Kidney capillary endothelial cell (primary cell): ENCODE results near the gene CACNG8.

Source experiments
- DNase-seq: peaks from one replicate; pipeline ENCODE4 v3.0.0-alpha.2; 2018; ENCODE audit warnings: low spot score

The CACNG8 gene

DNA sequence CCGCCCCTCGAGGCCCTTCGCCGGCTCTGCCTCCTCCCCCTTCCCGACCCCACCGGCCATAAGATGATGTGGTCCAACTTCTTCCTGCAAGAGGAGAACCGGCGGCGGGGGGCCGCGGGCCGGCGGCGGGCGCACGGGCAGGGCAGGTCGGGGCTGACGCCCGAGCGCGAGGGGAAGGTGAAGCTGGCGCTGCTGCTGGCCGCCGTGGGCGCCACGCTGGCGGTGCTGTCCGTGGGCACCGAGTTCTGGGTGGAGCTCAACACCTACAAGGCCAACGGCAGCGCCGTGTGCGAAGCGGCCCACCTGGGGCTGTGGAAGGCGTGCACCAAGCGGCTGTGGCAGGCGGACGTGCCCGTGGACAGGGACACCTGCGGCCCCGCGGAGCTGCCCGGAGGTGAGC is 30.1 kb downstream of the CACNG8 start:
- DNase-seq: no peak

- no peak for DNase-seq
Measured at GRCh38 chr19:53993448-53993847, 30.7 kb downstream of the CACNG8 start.

DNA sequence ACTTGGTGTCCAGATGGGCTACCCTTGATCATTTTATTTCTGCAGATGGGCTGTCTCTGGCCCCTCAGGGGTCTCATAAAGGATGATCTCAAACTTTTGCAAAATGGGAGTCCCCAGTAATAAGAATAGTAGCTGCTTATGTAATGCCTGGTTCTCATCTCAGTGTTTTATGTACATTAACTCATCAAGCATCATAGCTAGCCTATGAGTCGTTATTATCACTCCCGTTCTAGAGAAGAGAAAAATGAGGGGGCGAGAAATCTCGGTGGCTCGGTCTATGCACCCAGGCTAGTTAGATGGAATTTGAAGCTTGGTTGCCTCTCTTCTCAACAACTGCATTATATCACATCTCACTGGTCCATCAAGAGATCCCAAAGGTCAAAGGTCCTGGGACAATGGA is 32.1 kb downstream of the CACNG8 start:
- DNase-seq: no peak

DNA sequence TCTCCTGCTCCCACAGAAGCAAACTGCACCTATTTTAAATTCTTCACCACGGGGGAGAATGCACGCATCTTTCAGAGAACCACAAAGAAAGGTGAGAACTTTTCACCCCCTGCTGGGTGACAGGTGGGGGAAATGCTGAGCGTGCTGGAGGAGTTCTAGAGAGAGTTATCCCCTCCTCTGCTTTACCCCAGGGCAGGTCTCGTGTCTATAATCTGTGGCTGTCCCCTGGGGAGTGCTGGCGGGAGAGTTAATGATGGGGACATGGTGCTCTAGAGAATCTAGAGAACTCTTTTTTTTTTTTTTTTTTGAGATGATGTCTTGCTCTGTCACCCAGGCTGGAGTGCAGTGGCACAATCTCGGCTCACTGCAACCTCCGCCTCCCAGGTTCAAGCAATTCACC is 35.5 kb downstream of the CACNG8 start:
- no peak for DNase-seq

- no peak for DNase-seq
Measured at GRCh38 chr19:53999694-54000093, 37.0 kb downstream of the CACNG8 start.

GRCh38 chr19:54001496-54001895 is 38.8 kb downstream of the CACNG8 start:
- no peak for DNase-seq

DNA sequence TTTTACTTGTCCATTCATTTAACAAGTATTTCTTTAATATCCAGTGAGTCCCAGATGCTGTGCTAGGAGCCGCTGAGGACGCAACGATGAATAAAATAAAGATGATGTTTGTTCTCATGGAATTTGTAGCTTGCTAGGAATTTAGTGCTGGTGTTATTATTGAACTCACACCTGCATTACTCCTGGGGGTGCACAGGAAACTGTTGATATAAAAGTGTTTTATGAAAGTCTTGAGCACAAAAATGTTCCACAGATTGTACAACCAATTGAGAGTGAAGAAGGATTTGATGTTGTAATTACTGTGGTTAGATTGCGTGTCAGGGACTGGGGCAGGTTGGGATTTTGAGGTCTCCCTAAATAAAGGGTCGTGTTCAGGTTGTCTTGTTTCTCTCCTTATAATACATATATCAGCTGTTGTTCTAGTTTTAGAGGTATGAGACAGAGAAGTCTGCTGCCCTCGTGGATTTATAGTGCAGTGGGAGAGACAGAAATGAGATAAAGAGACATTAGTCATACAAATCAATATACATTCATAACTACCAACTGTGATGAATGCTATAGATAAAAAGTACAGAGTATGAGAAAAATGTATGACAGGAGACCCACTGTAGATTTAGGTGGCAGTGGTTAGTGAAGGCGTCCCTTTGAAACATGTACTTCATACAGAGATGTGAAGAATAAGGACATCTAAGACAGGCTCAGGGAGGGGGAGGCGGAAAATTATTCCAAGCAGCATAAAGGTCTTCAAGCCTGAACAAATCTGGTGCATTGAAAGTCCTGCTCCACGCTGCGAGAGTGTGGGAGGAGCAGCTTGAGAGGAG is 40.0 kb downstream of the CACNG8 start:
- no peak for DNase-seq

GRCh38 chr19:54009440-54009839 is 46.7 kb downstream of the CACNG8 start:
- DNase-seq: no peak

DNA sequence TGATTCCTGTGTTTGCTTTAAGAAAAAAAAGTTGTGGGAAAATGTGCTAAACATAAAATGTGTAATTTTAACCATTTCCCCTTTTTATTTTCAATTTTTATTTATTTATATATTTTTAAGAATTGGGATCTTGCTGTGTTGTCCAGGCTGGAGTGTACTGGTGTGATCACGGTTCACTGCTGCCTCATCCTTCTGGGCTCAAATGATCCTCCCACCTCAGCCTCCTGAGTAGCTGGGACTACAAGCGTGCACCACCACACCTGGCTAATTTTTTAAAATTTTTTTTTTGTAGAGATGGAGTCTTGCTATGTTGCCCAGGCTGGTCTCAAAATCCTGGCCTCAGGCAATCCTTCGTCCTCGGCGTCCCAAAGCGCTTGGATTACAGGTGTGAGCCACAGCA is 47.7 kb downstream of the CACNG8 start:
- DNase-seq: no peak

DNA sequence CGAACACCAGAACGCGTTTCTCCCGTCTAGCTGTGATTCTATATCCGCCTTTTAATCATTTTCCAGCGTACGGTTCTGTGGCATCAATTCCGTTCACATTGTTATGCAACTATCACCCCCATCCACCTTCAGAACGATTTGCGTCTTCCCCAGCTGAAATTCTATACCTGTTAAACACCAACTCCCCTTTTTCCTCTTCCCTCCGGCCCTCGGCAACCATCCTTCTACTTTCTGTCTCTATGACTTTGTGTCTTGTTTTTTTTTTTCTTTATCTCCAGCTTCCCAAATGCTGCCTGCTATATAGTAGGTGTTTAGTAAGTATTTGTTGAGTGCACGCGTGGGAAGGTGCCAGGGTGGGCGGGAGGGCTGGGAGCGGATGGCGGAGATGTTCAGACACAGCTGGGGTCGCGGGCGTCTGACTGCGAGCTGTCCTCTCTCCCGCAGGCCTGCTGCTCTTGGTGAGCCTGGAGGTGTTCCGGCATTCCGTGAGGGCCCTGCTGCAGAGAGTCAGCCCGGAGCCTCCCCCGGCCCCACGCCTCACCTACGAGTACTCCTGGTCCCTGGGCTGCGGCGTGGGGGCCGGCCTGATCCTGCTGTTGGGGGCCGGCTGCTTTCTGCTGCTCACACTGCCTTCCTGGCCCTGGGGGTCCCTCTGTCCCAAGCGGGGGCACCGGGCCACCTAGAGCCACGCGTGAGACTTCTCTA is 48.9 kb downstream of the CACNG8 start:
- no peak for DNase-seq

- DNase-seq: no peak
Measured at GRCh38 chr19:54013866-54014265, 51.1 kb downstream of the CACNG8 start.

DNA sequence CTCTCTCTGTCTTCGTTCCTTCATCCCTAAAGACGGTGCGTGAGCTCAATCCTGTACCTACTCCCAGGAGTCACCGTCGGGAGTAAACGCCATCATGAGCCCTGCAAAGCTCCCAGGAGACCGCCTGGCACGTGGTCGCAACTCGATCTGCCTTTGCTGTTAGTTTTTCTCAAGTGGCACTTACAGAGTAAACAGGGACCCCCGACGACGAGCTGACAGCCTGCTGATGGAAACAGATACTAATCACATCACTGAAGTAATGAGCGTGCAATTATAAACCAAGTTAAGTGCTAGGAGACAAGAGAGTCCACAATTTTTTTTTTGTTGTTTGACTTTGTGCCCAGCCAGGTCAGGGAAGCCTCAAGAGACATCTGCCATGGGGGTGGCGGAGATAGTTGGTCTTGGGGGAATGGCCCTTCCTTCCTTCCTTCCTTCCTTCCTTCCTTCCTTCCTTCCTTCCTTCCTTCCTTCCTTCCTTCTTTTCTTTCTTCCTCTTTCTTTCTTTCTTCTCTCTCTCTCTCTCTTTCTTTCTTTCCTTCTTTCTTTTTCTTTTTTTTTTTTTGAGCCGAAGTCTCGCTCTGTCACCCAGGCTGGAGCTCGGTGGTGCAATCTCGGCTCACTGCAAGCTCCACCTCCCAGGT is 52.3 kb downstream of the CACNG8 start:
- DNase-seq: no peak

DNA sequence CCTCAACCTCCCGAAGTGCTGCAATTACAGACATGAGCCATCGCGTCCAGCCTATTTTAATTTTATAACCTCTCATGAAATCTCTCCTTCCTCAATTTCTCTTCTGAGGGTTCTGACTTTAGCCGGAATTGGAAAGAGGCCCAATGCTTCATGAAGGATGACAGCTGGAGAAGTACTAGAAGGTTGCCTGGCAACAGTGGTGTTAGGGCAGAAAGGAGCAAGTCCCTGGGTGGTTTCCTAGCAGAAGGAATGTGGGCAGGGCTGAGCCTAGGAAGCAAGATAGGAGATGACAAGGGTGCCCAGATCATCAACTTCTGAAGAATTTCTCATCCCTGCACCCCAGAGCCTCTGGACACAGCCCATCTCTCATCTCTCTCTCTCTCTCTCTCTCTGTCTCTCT is 54.5 kb downstream of the CACNG8 start:
- no peak for DNase-seq

GRCh38 chr19:54021363-54021762 is 58.6 kb downstream of the CACNG8 start:
- no peak for DNase-seq

DNA sequence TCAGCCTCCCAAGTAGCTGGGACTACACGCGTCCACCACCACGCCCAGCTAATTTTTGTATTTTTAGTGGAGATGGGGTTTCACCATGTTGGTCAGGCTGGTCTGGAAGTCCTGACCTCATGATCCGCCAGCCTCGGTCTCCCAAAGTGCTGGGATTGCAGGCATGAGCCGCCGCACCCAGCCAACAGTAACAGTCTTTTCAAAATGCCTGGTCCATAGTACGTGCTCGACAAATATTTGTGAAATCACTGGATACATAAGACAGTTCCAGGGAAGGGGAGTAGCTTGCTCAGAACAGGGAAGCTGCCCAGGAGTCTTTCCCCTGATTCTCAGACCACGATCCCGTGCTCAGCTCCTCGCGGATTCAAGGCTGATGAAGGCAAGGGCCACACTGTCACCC is 59.2 kb downstream of the CACNG8 start:
- no peak for DNase-seq

DNA sequence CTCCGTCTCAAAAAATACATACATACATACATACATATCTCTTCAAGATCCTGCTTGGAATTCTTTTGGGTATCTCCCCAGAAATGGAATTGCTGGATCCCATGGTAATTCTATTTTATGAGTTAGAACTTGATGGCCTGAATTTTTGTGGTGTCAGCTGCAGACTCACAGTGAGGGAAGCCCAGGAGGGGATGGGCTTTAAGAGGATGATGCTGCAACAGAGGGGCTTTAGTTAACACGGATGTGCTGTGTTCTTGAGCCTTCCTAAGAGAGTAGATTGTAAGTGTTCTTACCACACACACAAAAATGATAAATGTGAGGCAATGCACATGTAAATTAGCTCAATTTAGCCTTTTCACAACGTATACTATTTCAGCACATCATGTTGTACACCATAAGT is 60.5 kb downstream of the CACNG8 start:
- DNase-seq: no peak

DNA sequence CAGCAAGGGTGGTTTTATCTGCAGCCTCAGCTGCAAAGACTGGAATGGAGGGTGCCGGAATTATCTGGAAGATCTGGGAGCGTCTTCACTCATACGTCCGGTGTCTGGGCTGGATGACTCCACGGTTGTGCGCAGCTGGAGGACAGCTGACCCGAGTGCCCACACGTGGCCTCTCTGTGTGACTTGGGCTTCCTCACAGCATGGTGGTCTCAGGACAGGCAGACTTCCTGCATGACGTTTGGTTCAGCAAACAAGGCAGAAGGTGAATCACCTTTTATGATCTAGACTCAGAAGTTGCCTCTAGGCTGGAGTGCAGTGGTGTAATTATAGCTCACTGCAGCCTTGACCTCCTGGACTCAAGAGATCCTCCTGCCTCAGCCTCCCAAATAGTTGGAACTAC is 61.9 kb downstream of the CACNG8 start:
- DNase-seq: no peak

GRCh38 chr19:54026656-54027055 is 63.9 kb downstream of the CACNG8 start:
- DNase-seq: no peak

DNA sequence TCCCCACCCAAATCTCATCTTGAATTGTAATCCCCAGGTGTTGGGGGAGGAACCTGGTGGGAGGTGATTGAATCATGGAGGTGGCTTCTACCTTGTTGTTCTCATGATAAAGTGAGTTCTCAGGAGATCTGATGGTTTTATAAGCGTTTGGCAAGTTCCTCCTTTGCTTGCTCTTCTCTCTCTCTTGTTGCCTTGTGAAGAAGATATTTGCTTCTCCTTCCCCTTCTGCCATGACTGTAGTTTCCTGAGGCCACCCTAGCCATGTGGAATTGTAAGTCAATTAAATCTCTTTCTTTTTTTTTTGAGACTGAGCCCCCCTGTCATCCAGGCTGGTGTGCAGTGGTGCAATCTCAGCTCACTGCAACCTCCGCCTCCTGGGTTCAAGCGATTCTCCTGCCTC is 66.6 kb downstream of the CACNG8 start:
- DNase-seq: no peak

GRCh38 chr19:54029930-54030490 is 67.3 kb downstream of the CACNG8 start:
- no peak for DNase-seq

DNA sequence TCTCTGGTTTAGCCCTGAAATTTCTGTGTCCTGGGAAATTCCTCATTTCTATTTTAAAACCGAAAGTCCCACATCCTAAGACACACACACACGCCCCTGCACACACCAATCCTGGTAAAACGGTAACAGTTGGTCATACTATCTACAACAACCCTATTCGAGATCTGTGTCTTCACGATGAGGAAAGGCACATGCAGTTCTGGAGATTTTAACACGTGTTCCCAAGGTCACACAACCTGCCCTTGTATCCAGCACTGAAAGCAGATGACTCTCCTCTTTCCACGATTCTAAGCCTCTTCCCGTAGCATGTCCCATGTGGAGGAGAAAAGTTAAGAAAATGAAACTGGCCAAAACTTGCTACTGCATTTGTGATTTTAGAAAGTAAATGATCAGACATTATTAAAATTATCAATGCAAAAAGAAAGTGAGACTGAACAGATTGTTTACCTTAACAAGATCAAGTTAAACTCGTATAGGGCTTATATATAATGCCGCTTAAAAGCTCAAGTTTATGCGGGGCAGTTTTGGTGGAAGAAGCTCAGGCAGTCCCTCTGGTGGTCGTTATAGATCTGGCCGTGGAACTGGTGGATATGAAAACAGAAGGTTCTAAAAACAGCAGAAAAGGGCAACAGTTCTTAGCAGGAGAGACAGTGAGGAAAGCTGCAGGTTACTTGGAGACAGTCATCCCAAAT is 68.3 kb downstream of the CACNG8 start:
- no peak for DNase-seq
